Stomach (tissue), 4 donors: ENCODE data around the gene LTA4H.

ENCODE experiments used
- EP300 ChIP-seq: sonication (generic); formaldehyde crosslinking; IDR thresholded peaks from one replicate; pipeline ENCODE4 v1.6.1; 2017; ENCODE audit warnings: antibody characterized with exemption
- TF ChIP-seq, protein P1 (sequence below), 7 experiments: fragments of 450-650 bp in 4 of 7; fragments of 200-600 bp in 3 of 7; sonication (generic) in 3 of 7; IDR thresholded peaks; one replicate each; pipeline ENCODE4 v1.5.1; 2016 to 2019; ENCODE audit warnings: antibody characterized with exemption in 7 of 7, control low read depth in 2 of 7, mild to moderate bottlenecking in 1 of 7

DNA sequence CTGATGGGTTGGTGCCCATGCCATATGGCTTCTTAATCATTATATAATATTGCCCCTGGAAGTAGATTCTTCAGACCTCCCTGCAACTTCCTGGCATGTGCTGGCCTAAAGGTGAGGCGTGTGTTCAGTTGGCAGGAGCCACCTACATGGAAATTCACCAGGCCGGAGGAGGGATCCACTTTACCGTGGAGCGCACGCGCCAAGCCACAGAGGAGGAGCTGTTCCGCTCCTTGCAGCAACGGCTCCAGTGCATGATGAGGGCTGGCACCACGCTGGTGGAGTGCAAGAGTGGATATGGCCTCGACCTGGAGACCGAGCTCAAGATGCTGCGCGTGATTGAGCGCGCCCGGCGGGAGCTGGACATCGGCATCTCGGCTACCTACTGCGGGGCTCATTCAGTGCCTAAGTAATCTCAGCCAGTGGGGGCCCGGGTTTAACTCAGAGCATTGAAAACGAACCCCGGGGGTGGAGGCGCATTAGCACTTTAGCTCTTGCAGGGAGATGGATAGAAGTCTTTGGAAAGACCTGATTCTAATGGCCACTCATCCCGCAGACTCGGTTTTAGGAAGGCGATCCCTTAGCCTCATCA lies 78.7 kb downstream of the LTA4H start:
- TF ChIP-seq EP300 = no peak
- TF ChIP-seq, protein P1, sequence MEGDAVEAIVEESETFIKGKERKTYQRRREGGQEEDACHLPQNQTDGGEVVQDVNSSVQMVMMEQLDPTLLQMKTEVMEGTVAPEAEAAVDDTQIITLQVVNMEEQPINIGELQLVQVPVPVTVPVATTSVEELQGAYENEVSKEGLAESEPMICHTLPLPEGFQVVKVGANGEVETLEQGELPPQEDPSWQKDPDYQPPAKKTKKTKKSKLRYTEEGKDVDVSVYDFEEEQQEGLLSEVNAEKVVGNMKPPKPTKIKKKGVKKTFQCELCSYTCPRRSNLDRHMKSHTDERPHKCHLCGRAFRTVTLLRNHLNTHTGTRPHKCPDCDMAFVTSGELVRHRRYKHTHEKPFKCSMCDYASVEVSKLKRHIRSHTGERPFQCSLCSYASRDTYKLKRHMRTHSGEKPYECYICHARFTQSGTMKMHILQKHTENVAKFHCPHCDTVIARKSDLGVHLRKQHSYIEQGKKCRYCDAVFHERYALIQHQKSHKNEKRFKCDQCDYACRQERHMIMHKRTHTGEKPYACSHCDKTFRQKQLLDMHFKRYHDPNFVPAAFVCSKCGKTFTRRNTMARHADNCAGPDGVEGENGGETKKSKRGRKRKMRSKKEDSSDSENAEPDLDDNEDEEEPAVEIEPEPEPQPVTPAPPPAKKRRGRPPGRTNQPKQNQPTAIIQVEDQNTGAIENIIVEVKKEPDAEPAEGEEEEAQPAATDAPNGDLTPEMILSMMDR (IDR thresholded peaks at IDR 0.05) = no peak
